ENCODE data around the gene NUP188.

Gene NUP188

DNA sequence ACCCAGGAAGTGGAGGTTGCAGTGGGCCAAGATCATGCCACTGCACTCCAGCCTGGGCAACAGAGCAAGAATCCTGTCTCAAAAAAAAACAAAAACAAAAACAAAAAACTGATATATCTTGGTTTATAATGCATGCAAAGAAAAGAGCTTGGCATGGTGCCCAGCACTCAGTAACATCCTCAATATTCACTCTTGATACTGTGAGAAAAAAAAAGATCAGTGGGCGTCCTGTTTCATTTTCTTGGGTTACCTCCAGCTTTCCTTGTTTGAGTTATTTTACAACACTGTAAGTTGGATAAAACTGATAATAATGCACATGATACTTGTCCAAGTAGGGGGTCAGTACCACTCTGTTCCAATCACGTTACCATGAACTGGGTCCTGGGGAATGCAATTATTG, 18.9 kb upstream of the NUP188 start:
- POLR2A ChIA-PET, result no interaction called here
- CTCF ChIA-PET, result interaction anchor here (0.7 to 1.7 kb wide), 4 partner anchors 38 to 66 kb away, joined by 3 to 6 read pairs (median 4); no protein-coding TSS in a partner anchor

DNA sequence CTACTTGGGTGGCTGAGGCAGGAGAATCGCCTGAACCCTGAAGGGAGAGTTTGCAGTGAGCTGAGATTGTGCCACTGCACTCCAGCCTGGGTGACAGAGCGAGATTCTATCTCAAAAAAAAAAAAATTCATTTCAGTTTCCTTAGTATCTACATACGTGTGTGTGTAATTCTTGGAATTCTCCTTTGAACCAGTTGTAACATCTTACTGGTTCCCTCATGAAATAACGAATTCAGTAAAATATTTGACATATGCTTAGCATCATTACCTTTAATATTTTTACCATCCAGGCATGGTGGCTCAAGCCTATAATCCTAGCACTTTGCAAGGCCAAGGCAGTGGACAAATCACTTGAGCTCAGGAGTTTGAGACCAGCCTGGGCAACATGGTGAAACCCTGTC, 17.9 kb upstream of the NUP188 start:
- no peak for DNase-seq (ENCODE audit: extremely low spot score)
- CTCF ChIA-PET, result interaction anchor here (0.5 kb wide), 1 partner anchor 254 kb away, joined by 3 read pairs; no protein-coding TSS in a partner anchor
- POLR2A ChIA-PET, result no interaction called here
- TF ChIP-seq NFRKB (IDR thresholded peaks at IDR 0.05) (no peak), L3MBTL2 (conservative IDR thresholded peaks at IDR 0.05) (no peak), FOXK2 (IDR thresholded peaks at IDR 0.05) (no peak), SUZ12 (IDR thresholded peaks at IDR 0.05) (no peak), ELF4 (IDR thresholded peaks at IDR 0.05) (no peak), LEF1 (IDR thresholded peaks at IDR 0.05; ENCODE audit: borderline replicate concordance) (no peak), ARNT (IDR thresholded peaks at IDR 0.05) (no peak), CTBP1 (IDR thresholded peaks at IDR 0.05; ENCODE audit: borderline replicate concordance) (no peak), FOXM1 (IDR thresholded peaks at IDR 0.05; ENCODE audit: borderline replicate concordance) (no peak), HDGF (IDR thresholded peaks at IDR 0.05; ENCODE audit: borderline replicate concordance) (no peak), FOXA1 (IDR thresholded peaks at IDR 0.05) (no peak), BHLHE40 (IDR thresholded peaks at IDR 0.05; ENCODE audit: borderline replicate concordance) (no peak), ZNF384 (IDR thresholded peaks at IDR 0.05) (no peak), TARDBP (IDR thresholded peaks at IDR 0.05) (no peak), SP1 (IDR thresholded peaks at IDR 0.05) (no peak)
- TF ChIP-seq, protein P1, sequence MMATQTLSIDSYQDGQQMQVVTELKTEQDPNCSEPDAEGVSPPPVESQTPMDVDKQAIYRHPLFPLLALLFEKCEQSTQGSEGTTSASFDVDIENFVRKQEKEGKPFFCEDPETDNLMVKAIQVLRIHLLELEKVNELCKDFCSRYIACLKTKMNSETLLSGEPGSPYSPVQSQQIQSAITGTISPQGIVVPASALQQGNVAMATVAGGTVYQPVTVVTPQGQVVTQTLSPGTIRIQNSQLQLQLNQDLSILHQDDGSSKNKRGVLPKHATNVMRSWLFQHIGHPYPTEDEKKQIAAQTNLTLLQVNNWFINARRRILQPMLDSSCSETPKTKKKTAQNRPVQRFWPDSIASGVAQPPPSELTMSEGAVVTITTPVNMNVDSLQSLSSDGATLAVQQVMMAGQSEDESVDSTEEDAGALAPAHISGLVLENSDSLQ (IDR thresholded peaks at IDR 0.05), result no peak

More for the DNA sequence above, 18.9 kb upstream of the NUP188 start:
- no peak for DNase-seq (ENCODE audit: extremely low spot score)
- TF ChIP-seq TARDBP (IDR thresholded peaks at IDR 0.05) (no peak), FOXA1 (IDR thresholded peaks at IDR 0.05) (no peak), HDGF (IDR thresholded peaks at IDR 0.05; ENCODE audit: borderline replicate concordance) (no peak), L3MBTL2 (conservative IDR thresholded peaks at IDR 0.05) (no peak), FOXK2 (IDR thresholded peaks at IDR 0.05) (no peak), CTBP1 (IDR thresholded peaks at IDR 0.05; ENCODE audit: borderline replicate concordance) (no peak), LEF1 (IDR thresholded peaks at IDR 0.05; ENCODE audit: borderline replicate concordance) (no peak), ZNF384 (IDR thresholded peaks at IDR 0.05) (no peak), NFRKB (IDR thresholded peaks at IDR 0.05) (no peak), BHLHE40 (IDR thresholded peaks at IDR 0.05; ENCODE audit: borderline replicate concordance) (no peak), SP1 (IDR thresholded peaks at IDR 0.05) (no peak), ARNT (IDR thresholded peaks at IDR 0.05) (no peak), SUZ12 (IDR thresholded peaks at IDR 0.05) (no peak), ELF4 (IDR thresholded peaks at IDR 0.05) (no peak), FOXM1 (IDR thresholded peaks at IDR 0.05; ENCODE audit: borderline replicate concordance) (no peak)
- TF ChIP-seq, protein P1 (IDR thresholded peaks at IDR 0.05), result no peak

DNA sequence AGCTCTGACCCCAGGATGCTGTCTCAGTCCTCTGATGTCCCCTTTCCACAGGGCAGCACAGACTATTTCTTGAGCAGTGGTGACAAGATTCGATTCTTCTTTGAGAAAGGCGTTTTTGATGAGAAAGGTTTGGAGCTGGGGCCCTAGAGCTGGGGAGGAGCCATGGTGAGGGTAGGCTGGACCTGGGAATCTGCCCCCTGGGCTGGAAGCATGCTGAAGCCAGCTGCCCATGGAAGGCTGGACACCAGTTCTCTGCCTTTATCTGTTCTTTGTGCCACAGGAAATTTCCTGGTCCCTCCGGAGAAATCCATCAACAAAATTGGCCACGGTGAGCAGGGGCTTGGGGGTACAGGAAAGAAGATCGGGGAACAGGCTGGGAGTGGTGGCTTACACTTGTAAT, 13.8 kb upstream of the NUP188 start:
- TF ChIP-seq LEF1 (IDR thresholded peaks at IDR 0.05; ENCODE audit: borderline replicate concordance) (no peak), ZNF384 (IDR thresholded peaks at IDR 0.05) (no peak), TARDBP (IDR thresholded peaks at IDR 0.05) (no peak), BHLHE40 (IDR thresholded peaks at IDR 0.05; ENCODE audit: borderline replicate concordance) (no peak), FOXK2 (IDR thresholded peaks at IDR 0.05) (no peak)
- CTCF ChIA-PET, result no interaction called here
- no peak for DNase-seq (ENCODE audit: extremely low spot score)
- POLR2A ChIA-PET, result interaction anchor here (1.5 kb wide), 1 partner anchor 11 kb away, joined by 5 read pairs; no protein-coding TSS in a partner anchor

DNA sequence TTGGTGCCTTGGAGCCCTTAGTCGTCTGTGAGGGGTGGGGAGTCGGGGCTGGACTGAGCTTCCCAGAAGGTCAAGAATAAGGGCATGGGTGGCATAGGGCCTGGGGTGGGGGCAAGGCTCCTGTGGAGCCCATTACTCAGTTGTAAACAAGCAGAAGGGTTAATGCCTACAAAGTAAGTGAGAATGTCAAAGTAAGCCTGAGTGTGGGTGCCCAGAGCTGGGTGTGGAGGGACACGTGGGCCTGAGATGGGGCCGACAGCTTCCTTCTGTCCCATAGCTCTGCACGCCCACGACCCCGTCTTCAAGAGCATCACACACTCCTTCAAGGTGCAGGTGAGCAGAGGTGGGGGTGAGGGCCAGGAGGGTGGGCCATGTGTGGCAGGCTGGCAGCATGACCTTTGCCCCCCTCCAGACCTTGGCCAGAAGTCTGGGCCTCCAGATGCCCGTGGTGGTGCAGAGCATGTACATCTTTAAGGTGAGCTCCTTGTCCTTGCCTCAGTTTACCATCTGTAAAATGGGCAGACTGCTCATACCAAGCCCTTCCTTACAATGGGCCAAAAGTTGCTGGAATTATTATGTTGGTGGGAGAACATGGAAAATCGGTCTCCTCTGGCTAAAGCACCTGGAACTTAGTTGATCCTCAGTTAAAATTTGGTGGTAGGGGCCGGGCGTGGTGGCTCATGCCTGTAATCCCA, 11.2 kb upstream of the NUP188 start:
- POLR2A ChIA-PET, result interaction anchor here (1.2 kb wide), 1 partner anchor 12 kb away, joined by 3 read pairs; no protein-coding TSS in a partner anchor
- CTCF ChIA-PET, result no interaction called here
- TF ChIP-seq BHLHE40 (IDR thresholded peaks at IDR 0.05; ENCODE audit: borderline replicate concordance) (no peak), NFRKB (IDR thresholded peaks at IDR 0.05) (no peak), SP1 (IDR thresholded peaks at IDR 0.05) (no peak), LEF1 (IDR thresholded peaks at IDR 0.05; ENCODE audit: borderline replicate concordance) (no peak), ZNF384 (IDR thresholded peaks at IDR 0.05) (no peak), SUZ12 (IDR thresholded peaks at IDR 0.05) (no peak), FOXA1 (IDR thresholded peaks at IDR 0.05) (no peak), FOXK2 (IDR thresholded peaks at IDR 0.05) (no peak), FOXM1 (IDR thresholded peaks at IDR 0.05; ENCODE audit: borderline replicate concordance) (no peak), ARNT (IDR thresholded peaks at IDR 0.05) (no peak)
- TF ChIP-seq, protein P1 (IDR thresholded peaks at IDR 0.05), result no peak
- no peak for DNase-seq (ENCODE audit: extremely low spot score)

DNA sequence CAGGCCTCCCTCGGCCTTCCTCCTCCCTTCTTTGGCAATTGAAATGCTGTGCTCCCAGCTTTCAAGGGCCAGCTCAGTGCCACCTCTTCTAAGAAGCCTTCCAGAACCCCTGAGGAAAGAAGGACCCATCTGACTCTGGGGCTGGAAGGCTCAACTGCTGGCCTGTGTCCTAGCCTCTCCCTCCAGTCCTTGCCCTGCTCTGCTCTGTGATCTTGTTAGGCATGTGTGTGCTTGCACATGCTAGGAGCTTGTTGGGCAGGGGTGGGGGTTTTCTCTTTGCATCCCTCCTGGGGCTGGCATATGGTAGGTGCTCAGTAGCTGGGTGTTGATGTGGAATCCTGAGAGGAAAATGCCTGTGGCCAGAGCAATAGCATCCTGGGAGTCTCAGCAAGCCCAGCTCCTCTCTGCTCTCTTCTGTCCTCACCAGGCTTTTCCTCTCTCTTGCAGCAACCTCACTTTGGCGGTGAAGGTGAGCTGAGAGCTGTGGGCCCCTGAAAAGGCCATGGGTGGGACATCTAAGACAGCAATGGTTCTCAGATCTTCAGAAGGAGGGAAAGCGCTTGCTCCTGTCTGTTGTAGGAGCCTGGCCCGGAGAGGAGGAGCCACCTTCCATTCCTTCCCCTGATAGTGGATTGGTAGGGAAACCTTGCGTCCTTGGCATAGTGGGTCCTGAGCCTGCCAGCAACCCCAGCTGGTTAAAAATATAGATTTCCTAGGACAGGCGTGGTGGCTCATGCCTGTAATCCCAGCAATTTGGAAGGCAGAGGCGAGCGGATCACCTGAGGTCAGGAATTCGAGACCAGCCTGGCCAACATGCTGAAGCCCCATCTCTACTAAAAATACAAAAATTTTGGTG, 10.0 kb upstream of the NUP188 start:
- CTCF ChIA-PET, result no interaction called here
- TF ChIP-seq NFRKB (IDR thresholded peaks at IDR 0.05) (no peak), LEF1 (IDR thresholded peaks at IDR 0.05; ENCODE audit: borderline replicate concordance) (no peak), FOXM1 (IDR thresholded peaks at IDR 0.05; ENCODE audit: borderline replicate concordance) (no peak), BHLHE40 (IDR thresholded peaks at IDR 0.05; ENCODE audit: borderline replicate concordance) (no peak), HDGF (IDR thresholded peaks at IDR 0.05; ENCODE audit: borderline replicate concordance) (no peak), FOXA1 (IDR thresholded peaks at IDR 0.05) (no peak), ARNT (IDR thresholded peaks at IDR 0.05) (no peak), L3MBTL2 (conservative IDR thresholded peaks at IDR 0.05) (no peak), SUZ12 (IDR thresholded peaks at IDR 0.05) (no peak), TARDBP (IDR thresholded peaks at IDR 0.05) (no peak), FOXK2 (IDR thresholded peaks at IDR 0.05) (no peak), CTBP1 (IDR thresholded peaks at IDR 0.05; ENCODE audit: borderline replicate concordance) (no peak), SP1 (IDR thresholded peaks at IDR 0.05) (no peak), ZNF384 (IDR thresholded peaks at IDR 0.05) (no peak), ELF4 (IDR thresholded peaks at IDR 0.05) (no peak)
- TF ChIP-seq, protein P1 (IDR thresholded peaks at IDR 0.05), result no peak
- POLR2A ChIA-PET, result interaction anchor here (1.2 kb wide), 2 partner anchors 10 to 11 kb away, joined by 3 read pairs; no protein-coding TSS in a partner anchor
- no peak for DNase-seq (ENCODE audit: extremely low spot score)

Measured in HEK293T (cell line).